Tibial nerve (tissue), 4 donors: ENCODE results near the gene ANAPC16.

ENCODE experiments used
- EP300 ChIP-seq, 2 donors: sonication (generic); formaldehyde crosslinking; IDR thresholded peaks; one replicate each; pipeline ENCODE4 v1.6.1; 2017; ENCODE audit warnings: antibody characterized with exemption in 2 of 2, mild to moderate bottlenecking in 1 of 2
- POLR2A ChIP-seq, 2 donors: fragments of 450-650 bp; IDR thresholded peaks; one replicate each; pipeline ENCODE4 v1.6.1; 2017; ENCODE audit warnings: antibody characterized with exemption in 2 of 2, mild to moderate bottlenecking in 2 of 2, moderate library complexity in 2 of 2
- TF ChIP-seq, protein P1 (sequence below), 5 experiments: fragments of 200-600 bp in 3 of 5; fragments of 450-650 bp in 2 of 5; sonication (generic) in 3 of 5; IDR thresholded peaks; one replicate each; pipeline ENCODE4 v1.5.1; 2016 to 2019; ENCODE audit warnings: antibody characterized with exemption in 5 of 5, mild to moderate bottlenecking in 3 of 5, moderate library complexity in 2 of 5

GRCh38 chr10:72235544-72236279 is 19.9 kb downstream of the ANAPC16 start:
- TF ChIP-seq EP300 (IDR thresholded peaks at IDR 0.05) (no peak), POLR2A (IDR thresholded peaks at IDR 0.05) (no peak)
- TF ChIP-seq, protein P1, sequence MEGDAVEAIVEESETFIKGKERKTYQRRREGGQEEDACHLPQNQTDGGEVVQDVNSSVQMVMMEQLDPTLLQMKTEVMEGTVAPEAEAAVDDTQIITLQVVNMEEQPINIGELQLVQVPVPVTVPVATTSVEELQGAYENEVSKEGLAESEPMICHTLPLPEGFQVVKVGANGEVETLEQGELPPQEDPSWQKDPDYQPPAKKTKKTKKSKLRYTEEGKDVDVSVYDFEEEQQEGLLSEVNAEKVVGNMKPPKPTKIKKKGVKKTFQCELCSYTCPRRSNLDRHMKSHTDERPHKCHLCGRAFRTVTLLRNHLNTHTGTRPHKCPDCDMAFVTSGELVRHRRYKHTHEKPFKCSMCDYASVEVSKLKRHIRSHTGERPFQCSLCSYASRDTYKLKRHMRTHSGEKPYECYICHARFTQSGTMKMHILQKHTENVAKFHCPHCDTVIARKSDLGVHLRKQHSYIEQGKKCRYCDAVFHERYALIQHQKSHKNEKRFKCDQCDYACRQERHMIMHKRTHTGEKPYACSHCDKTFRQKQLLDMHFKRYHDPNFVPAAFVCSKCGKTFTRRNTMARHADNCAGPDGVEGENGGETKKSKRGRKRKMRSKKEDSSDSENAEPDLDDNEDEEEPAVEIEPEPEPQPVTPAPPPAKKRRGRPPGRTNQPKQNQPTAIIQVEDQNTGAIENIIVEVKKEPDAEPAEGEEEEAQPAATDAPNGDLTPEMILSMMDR (IDR thresholded peaks at IDR 0.05), result no peak
